Epidermal melanocyte (primary cell): ENCODE measurements around the gene NBL1.

ENCODE experiments used
- DNase-seq: peaks from one replicate; pipeline ENCODE4 v3.0.0; 2011; ENCODE audit warnings: low spot score; ENCODE audit not compliant: insufficient read length

NBL1 gene

GRCh38 chr1:19645411-19646251, 1.5 kb downstream of the NBL1 start:
- DNase-seq: peak; percentile 23

GRCh38 chr1:19646377-19647319, 2.5 kb downstream of the NBL1 start:
- peak; percentile 16 for DNase-seq

GRCh38 chr1:19647643-19648042, 3.5 kb downstream of the NBL1 start:
- no peak for DNase-seq

GRCh38 chr1:19648239-19648638, 4.1 kb downstream of the NBL1 start:
- DNase-seq: no peak

GRCh38 chr1:19648689-19649088, 4.6 kb downstream of the NBL1 start:
- peak; percentile 15 for DNase-seq

- no peak for DNase-seq
These were observed 6.5 kb downstream of the NBL1 start for GRCh38 chr1:19650416-19651140.

- peak; percentile 72 for DNase-seq
These were observed 7.1 kb downstream of the NBL1 start for GRCh38 chr1:19651141-19651737.

GRCh38 chr1:19654386-19654785, 10.3 kb downstream of the NBL1 start:
- no peak for DNase-seq

- no peak for DNase-seq
These were observed 11.0 kb downstream of the NBL1 start for GRCh38 chr1:19654886-19655717.

- DNase-seq: no peak
These were observed 11.6 kb downstream of the NBL1 start for GRCh38 chr1:19655718-19656080.

GRCh38 chr1:19656134-19656779, 12.1 kb downstream of the NBL1 start:
- DNase-seq: no peak

- no peak for DNase-seq
These were observed 12.8 kb downstream of the NBL1 start for GRCh38 chr1:19656780-19657466.

- DNase-seq: no peak
These were observed 13.4 kb downstream of the NBL1 start for GRCh38 chr1:19657511-19657910.

GRCh38 chr1:19658186-19658585, 14.1 kb downstream of the NBL1 start:
- DNase-seq: no peak

- peak; percentile 29 for DNase-seq
These were observed 17.7 kb downstream of the NBL1 start for GRCh38 chr1:19661721-19662228.

GRCh38 chr1:19662313-19662712, 18.2 kb downstream of the NBL1 start:
- no peak for DNase-seq

- DNase-seq: peak; percentile 16
These were observed 20.5 kb downstream of the NBL1 start, which contains the start of gene HTR6 for GRCh38 chr1:19664453-19665185. Gene HTR6 (plus strand): TSS chr1:19664875. CDS start chr1:19665754, 879 bp downstream.

- no peak for DNase-seq
These were observed 21.0 kb downstream of the NBL1 start for GRCh38 chr1:19665186-19665495.
